Measurements from ENCODE around the gene ARFGAP2.

GRCh38 chr11:47182380-47182779, 5.7 kb upstream of the ARFGAP2 start:
- TF ChIP-seq POLR2AphosphoS5 (IDR thresholded peaks at IDR 0.05) (no peak), POLR2A (IDR thresholded peaks at IDR 0.05; ENCODE audit: low read depth) (no peak), EP300 (IDR thresholded peaks at IDR 0.05) (no peak)
- TF ChIP-seq, protein P1, sequence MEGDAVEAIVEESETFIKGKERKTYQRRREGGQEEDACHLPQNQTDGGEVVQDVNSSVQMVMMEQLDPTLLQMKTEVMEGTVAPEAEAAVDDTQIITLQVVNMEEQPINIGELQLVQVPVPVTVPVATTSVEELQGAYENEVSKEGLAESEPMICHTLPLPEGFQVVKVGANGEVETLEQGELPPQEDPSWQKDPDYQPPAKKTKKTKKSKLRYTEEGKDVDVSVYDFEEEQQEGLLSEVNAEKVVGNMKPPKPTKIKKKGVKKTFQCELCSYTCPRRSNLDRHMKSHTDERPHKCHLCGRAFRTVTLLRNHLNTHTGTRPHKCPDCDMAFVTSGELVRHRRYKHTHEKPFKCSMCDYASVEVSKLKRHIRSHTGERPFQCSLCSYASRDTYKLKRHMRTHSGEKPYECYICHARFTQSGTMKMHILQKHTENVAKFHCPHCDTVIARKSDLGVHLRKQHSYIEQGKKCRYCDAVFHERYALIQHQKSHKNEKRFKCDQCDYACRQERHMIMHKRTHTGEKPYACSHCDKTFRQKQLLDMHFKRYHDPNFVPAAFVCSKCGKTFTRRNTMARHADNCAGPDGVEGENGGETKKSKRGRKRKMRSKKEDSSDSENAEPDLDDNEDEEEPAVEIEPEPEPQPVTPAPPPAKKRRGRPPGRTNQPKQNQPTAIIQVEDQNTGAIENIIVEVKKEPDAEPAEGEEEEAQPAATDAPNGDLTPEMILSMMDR (IDR thresholded peaks at IDR 0.05) = no peak
